IMR-90 (cell line): ENCODE data around the gene NKAIN1. TPM values are rescaled to one million over a fixed set of nuclear protein-coding genes. Genes with fewer than 3 reads are reported as not detected.
"Not testable (repeated sequence)": the region's sequence is repeated elsewhere in the genome, so short reads cannot be mapped to it uniquely, and the experiment has no call there.

Experiments used
- ATAC-seq: fragments of 200-7000 bp; cut with Tn5 transposase; 2 replicates; pipeline ENCODE4 v1.9.1; 2020; ENCODE audit warnings: low read depth, mild to moderate bottlenecking, moderate library complexity
- BruUV-seq: library from RNA; stranded (reverse); fragments of 400-500 nt; replicated peaks from 2 replicates; lab custom pipeline; 2021; lab: Mats Ljungman, UMichigan
- CTCF ChIA-PET: fragments of 300-600 bp; formaldehyde crosslinking; extraction: SDS; loops from one replicate; lab custom pipeline; 2021; ENCODE audit warnings: antibody characterized with exemption; lab: Yijun Ruan, JAX
- POLR2A ChIA-PET: fragments of 300-600 bp; sonication (Branson Sonifier 250); formaldehyde crosslinking; loops from one replicate; lab custom pipeline; 2022; ENCODE audit warnings: antibody characterized with exemption; ENCODE audit not compliant: unreplicated experiment; lab: Charles Lee
- DNase-seq: peaks from one replicate; pipeline ENCODE4 v3.0.0; 2013
- H2AFZ ChIP-seq: replicated peaks from 2 replicates; pipeline ENCODE3; 2013; ENCODE audit warnings: low read length, mild to moderate bottlenecking; ENCODE audit not compliant: poor library complexity
- H2AK5ac ChIP-seq: 2 replicates; pipeline ENCODE4 v1.6.1; 2013; ENCODE audit warnings: low read depth, low read length, inconsistent platforms
- H2AK9ac ChIP-seq: replicated peaks from 2 replicates; pipeline ENCODE3; 2013; ENCODE audit warnings: mild to moderate bottlenecking, low read depth, low read length, moderate library complexity; ENCODE audit not compliant: poor library complexity
- H2BK120ac ChIP-seq: 2 replicates; pipeline ENCODE4 v1.6.1; 2013; ENCODE audit warnings: low read depth, low read length, inconsistent platforms
- H2BK15ac ChIP-seq: 3 replicates; pipeline ENCODE4 v1.6.1; 2013; ENCODE audit warnings: low read depth, low read length, inconsistent platforms
- H2BK20ac ChIP-seq: 2 replicates; pipeline ENCODE4 v1.6.1; 2013; ENCODE audit warnings: low read depth, mild to moderate bottlenecking, inconsistent platforms, low read length, moderate library complexity
- H2BK5ac ChIP-seq: 2 replicates; pipeline ENCODE4 v1.6.1; 2013; ENCODE audit warnings: mild to moderate bottlenecking, low read depth, low read length, inconsistent platforms; ENCODE audit not compliant: poor library complexity, severe bottlenecking
- H3K14ac ChIP-seq: replicated peaks from 2 replicates; pipeline ENCODE4 v1.6.1; 2013; ENCODE audit warnings: low read depth, low read length, inconsistent platforms
- H3K18ac ChIP-seq: 2 replicates; pipeline ENCODE4 v1.6.1; 2013; ENCODE audit warnings: low read depth, low read length, control low read depth
- H3K23ac ChIP-seq: 2 replicates; pipeline ENCODE4 v1.6.1; 2013; ENCODE audit warnings: low read depth, low read length, inconsistent platforms
- H3K27ac ChIP-seq: 2 replicates; pipeline ENCODE4 v1.5.1; 2013; ENCODE audit warnings: mild to moderate bottlenecking, control low read depth, low read length; ENCODE audit not compliant: insufficient read depth
- H3K27me3 ChIP-seq: 2 replicates; pipeline ENCODE4 v1.6.1; 2013; ENCODE audit warnings: low read length; ENCODE audit not compliant: control insufficient read depth, insufficient read depth
- H3K36me3 ChIP-seq: 2 replicates; pipeline ENCODE4 v1.6.1; 2013; ENCODE audit warnings: low read length, mixed read lengths; ENCODE audit not compliant: control insufficient read depth, insufficient read depth
- H3K4ac ChIP-seq: 2 replicates; pipeline ENCODE4 v1.6.1; 2013; ENCODE audit warnings: low read depth, low read length, inconsistent platforms
- H3K4me1 ChIP-seq: 2 replicates; pipeline ENCODE4 v1.6.1; 2013; ENCODE audit warnings: low read length, mixed read lengths; ENCODE audit not compliant: control insufficient read depth, insufficient read depth
- H3K4me2 ChIP-seq: 2 replicates; pipeline ENCODE4 v1.6.1; 2013; ENCODE audit warnings: low read depth, mild to moderate bottlenecking, control low read depth, low read length, moderate library complexity
- H3K4me3 ChIP-seq: 2 replicates; pipeline ENCODE4 v1.5.1; 2013; ENCODE audit warnings: low read depth, mild to moderate bottlenecking, control low read depth, low read length, moderate library complexity; ENCODE audit not compliant: insufficient read depth
- H3K56ac ChIP-seq: 2 replicates; pipeline ENCODE4 v1.6.1; 2013; ENCODE audit warnings: low read length, inconsistent platforms; ENCODE audit not compliant: insufficient read depth; ENCODE audit errors: extremely low read depth
- H3K79me1 ChIP-seq, 2 experiments: 2 replicates each; pipeline ENCODE4 v1.6.1; 2013; ENCODE audit warnings: low read length in 2 of 2, inconsistent platforms in 1 of 2, low read depth in 1 of 2
- H3K9ac ChIP-seq: 2 replicates; pipeline ENCODE4 v1.6.1; 2013; ENCODE audit warnings: low read depth, low read length, control low read depth
- H3K9me1 ChIP-seq: 2 replicates; pipeline ENCODE4 v1.6.1; 2013; ENCODE audit warnings: low read length, inconsistent platforms; ENCODE audit not compliant: insufficient read depth
- H3K9me3 ChIP-seq: 2 replicates; pipeline ENCODE4 v1.6.1; 2013; ENCODE audit warnings: low read length; ENCODE audit not compliant: control insufficient read depth, insufficient read depth
- H4K20me1 ChIP-seq: 2 replicates; pipeline ENCODE4 v1.6.1; 2013; ENCODE audit warnings: low read length, inconsistent platforms; ENCODE audit not compliant: insufficient read depth
- H4K5ac ChIP-seq: 2 replicates; pipeline ENCODE4 v1.6.1; 2013; ENCODE audit warnings: mild to moderate bottlenecking, low read depth, low read length, control low read depth
- H4K8ac ChIP-seq, 2 experiments: 2 replicates each; pipeline ENCODE4 v1.6.1; 2013; ENCODE audit warnings: low read depth in 2 of 2, low read length in 2 of 2, control low read depth in 1 of 2, inconsistent platforms in 1 of 2
- H4K91ac ChIP-seq: 2 replicates; pipeline ENCODE4 v1.6.1; 2013; ENCODE audit warnings: low read depth, low read length, inconsistent platforms; ENCODE audit not compliant: insufficient read depth
- WGBS, 2 experiments: methylation state at CpG; one replicate each; pipeline versions ENCODE4 v1.1.5 to v1.1.7; 2013; ENCODE audit warnings: missing lambda C conversion rate in 2 of 2; ENCODE audit not compliant: insufficient read length in 1 of 2; ENCODE audit errors: extremely low coverage in 2 of 2; 5-methylcytosine and 5-hydroxymethylcytosine counted together
- dilution Hi-C: fragments of 300-500 bp; cut with HindIII; formaldehyde crosslinking; loops from one replicate; pipeline ENCODE4 v1.14.3; 2018; ENCODE audit warnings: low sequenced_read_pairs; ENCODE audit not compliant: unreplicated experiment
- in situ Hi-C: fragments of 300-500 bp; cut with MboI; formaldehyde crosslinking; loops from 3 replicates; pipeline ENCODE4 v1.14.3; 2019; ENCODE audit warnings: low sequenced_read_pairs, inconsistent platforms, mixed read lengths
- intact Hi-C: fragments of 100-400 bp; cut with micrococcal nuclease; formaldehyde crosslinking; loops from 2 replicates; pipeline ENCODE4 v1.10.0; 2022
- polyA plus RNA-seq, 3 experiments: library from polyadenylated mRNA; depleted of rRNA; stranded (reverse); fragments of >200 nt; gene quantifications; 2 replicates each; pipeline ENCODE4 v1.2.3, GENCODE V29; 2012; ENCODE audit warnings: low replicate concordance in 1 of 3
- total RNA-seq: library from RNA; depleted of rRNA; stranded (reverse); fragments of >200 nt; gene quantifications from 2 replicates; pipeline ENCODE4 v1.2.3, GENCODE V29; 2012

The NKAIN1 gene
- total and polyA plus RNA-seq, 2 of the 4 experiments (the other 2 are of a cell fraction): under 0.01 to 0.09 TPM

DNA sequence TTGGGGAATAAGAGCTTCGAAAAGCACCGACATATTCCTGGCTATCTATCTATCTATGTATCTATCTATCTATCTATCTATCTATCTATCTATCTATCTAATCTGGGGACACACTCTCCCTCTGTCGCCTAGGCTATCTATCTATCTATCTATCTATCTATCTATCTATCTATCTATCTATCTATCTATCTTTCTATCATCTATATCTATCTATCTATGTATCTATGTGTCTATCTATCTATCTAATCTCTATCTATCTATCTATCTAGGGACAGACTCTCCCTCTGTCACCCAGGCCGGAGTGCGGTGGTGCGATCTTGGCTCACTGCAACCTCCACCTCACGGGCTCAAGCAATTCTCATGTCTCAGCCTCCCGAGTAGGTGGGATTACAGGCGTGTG lies 42.7 kb upstream of the NKAIN1 start:
- H3K9me1 ChIP-seq, ATAC-seq, CTCF ChIA-PET, H3K27ac ChIP-seq, H2BK5ac ChIP-seq, H2AFZ ChIP-seq, H2AK9ac ChIP-seq, H3K4me3 ChIP-seq, H3K9ac ChIP-seq, BruUV-seq, H2BK120ac ChIP-seq, in situ Hi-C loops, H4K91ac ChIP-seq, H3K18ac ChIP-seq, H3K27me3 ChIP-seq, H4K5ac ChIP-seq, H3K14ac ChIP-seq, H3K4me2 ChIP-seq, H2BK15ac ChIP-seq, H2BK20ac ChIP-seq, H3K23ac ChIP-seq, H3K79me1 ChIP-seq, dilution Hi-C loops, H3K4me1 ChIP-seq, H4K8ac ChIP-seq, DNase-seq, intact Hi-C loops, H2AK5ac ChIP-seq, H3K9me3 ChIP-seq, H4K20me1 ChIP-seq, H3K4ac ChIP-seq, H3K56ac ChIP-seq, POLR2A ChIA-PET: not testable (repeated sequence)
- no CpG with 5 or more reads among the region's 9 CpGs for WGBS, 2 experiments
- H3K36me3 ChIP-seq: peaks cover 22% of the 10 kb centered on the region
